Right atrium auricular region (tissue), 2 donors: ENCODE results near the gene NUBPL. TPM values are rescaled to one million over a fixed set of nuclear protein-coding genes. Genes with fewer than 3 reads are reported as not detected.
"Not testable (repeated sequence)": the region's sequence is repeated elsewhere in the genome, so short reads cannot be mapped to it uniquely, and the experiment has no call there.

Experiments
- DNase-seq: peaks from one replicate; pipeline ENCODE4 v3.0.0-alpha.2; 2019; ENCODE audit warnings: low spot score
- H3K27ac ChIP-seq, 2 donors: fragments of 200-600 bp; sonication (generic); 1 replicate in 1 of 2; 2 replicates in 1 of 2; pipeline ENCODE4 v1.5.1; 2016 to 2019
- H3K27me3 ChIP-seq, 2 donors: fragments of 200-600 bp; sonication (generic); one replicate each; pipeline versions ENCODE4 v1.5.1 to v1.6.0; 2017 to 2019
- H3K36me3 ChIP-seq: fragments of 200-600 bp; sonication (generic); one replicate; pipeline ENCODE4 v1.5.1; 2016
- H3K4me1 ChIP-seq, 2 donors: fragments of 200-600 bp; sonication (generic); one replicate each; pipeline versions ENCODE4 v1.5.1 to v1.6.0; 2017 to 2019
- H3K4me3 ChIP-seq, 2 donors: fragments of 200-600 bp; sonication (generic); 1 replicate in 1 of 2; 2 replicates in 1 of 2; pipeline ENCODE4 v1.5.1; 2017 to 2019; ENCODE audit warnings: mild to moderate bottlenecking in 1 of 2, moderate library complexity in 1 of 2
- H3K9me3 ChIP-seq, 2 donors: fragments of 200-600 bp; sonication (generic); one replicate each; pipeline ENCODE4 v1.5.1; 2019
- total RNA-seq, 2 donors: library from RNA; depleted of rRNA; stranded (reverse); fragments of >200 nt; gene quantifications; one replicate each; pipeline ENCODE4 v1.1.0, GENCODE V29; 2016
- TF ChIP-seq, protein P1 (sequence below), 2 donors: fragments of 200-600 bp; sonication (generic); IDR thresholded peaks; one replicate each; pipeline ENCODE4 v1.5.1; 2019; ENCODE audit warnings: antibody characterized with exemption in 2 of 2

The NUBPL gene
- total RNA-seq, 2 donors from 2014 or later = 10.7 to 17.8 TPM

GRCh38 chr14:31781578-31781977 lies 220.4 kb downstream of the NUBPL start:
- no peaks in the 10 kb centered on the region for H3K36me3 ChIP-seq
- H3K9me3 ChIP-seq = peaks cover 0 to 14% of the 10 kb centered on the region in 2 donors
- no peak overlapping the region for H3K27ac ChIP-seq
- no peaks in the 10 kb centered on the region for H3K27me3 ChIP-seq
- TF ChIP-seq, protein P1, sequence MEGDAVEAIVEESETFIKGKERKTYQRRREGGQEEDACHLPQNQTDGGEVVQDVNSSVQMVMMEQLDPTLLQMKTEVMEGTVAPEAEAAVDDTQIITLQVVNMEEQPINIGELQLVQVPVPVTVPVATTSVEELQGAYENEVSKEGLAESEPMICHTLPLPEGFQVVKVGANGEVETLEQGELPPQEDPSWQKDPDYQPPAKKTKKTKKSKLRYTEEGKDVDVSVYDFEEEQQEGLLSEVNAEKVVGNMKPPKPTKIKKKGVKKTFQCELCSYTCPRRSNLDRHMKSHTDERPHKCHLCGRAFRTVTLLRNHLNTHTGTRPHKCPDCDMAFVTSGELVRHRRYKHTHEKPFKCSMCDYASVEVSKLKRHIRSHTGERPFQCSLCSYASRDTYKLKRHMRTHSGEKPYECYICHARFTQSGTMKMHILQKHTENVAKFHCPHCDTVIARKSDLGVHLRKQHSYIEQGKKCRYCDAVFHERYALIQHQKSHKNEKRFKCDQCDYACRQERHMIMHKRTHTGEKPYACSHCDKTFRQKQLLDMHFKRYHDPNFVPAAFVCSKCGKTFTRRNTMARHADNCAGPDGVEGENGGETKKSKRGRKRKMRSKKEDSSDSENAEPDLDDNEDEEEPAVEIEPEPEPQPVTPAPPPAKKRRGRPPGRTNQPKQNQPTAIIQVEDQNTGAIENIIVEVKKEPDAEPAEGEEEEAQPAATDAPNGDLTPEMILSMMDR (IDR thresholded peaks at IDR 0.05) = no peak
- H3K4me3 ChIP-seq = no peak overlapping the region
- H3K4me1 ChIP-seq = no peaks in the 10 kb centered on the region
- DNase-seq = no peak

DNA sequence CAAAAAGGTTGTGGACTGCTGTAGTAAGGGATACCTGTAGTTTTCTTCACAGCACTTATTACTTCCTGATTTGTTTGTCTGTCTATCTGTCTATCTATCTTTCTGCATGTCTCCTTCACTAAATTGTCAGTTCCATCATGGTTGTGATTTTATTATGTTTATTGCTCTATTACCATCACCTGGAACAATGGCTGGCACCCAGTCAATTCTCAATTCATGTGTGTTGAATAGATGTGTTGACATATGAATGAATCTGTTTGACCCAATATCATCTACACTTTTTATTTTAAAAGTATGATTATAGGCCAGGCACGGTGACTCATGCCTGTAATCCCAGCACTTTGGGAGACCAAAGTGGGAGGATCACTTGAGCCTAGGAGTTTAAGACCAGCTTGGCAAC lies 224.4 kb downstream of the NUBPL start:
- Histone ChIP-seq H3K9me3 (peaks cover 0 to 14% of the 10 kb centered on the region in 2 donors), H3K4me3 (no peak overlapping the region), H3K36me3 (no peaks in the 10 kb centered on the region), H3K27ac (no peak overlapping the region), H3K27me3 (no peaks in the 10 kb centered on the region), H3K4me1 (no peaks in the 10 kb centered on the region)
- TF ChIP-seq, protein P1 (IDR thresholded peaks at IDR 0.05) = no peak
- DNase-seq = no peak

- no peaks in the 10 kb centered on the region for H3K9me3 ChIP-seq
- no peak overlapping the region for H3K27ac ChIP-seq
- TF ChIP-seq, protein P1 (IDR thresholded peaks at IDR 0.05) = no peak
- no peaks in the 10 kb centered on the region for H3K27me3 ChIP-seq
- H3K4me3 ChIP-seq = no peak overlapping the region
- no peaks in the 10 kb centered on the region for H3K36me3 ChIP-seq
- DNase-seq = no peak
- H3K4me1 ChIP-seq = no peaks in the 10 kb centered on the region
Measured at GRCh38 chr14:31787377-31787776, 226.2 kb downstream of the NUBPL start.

DNA sequence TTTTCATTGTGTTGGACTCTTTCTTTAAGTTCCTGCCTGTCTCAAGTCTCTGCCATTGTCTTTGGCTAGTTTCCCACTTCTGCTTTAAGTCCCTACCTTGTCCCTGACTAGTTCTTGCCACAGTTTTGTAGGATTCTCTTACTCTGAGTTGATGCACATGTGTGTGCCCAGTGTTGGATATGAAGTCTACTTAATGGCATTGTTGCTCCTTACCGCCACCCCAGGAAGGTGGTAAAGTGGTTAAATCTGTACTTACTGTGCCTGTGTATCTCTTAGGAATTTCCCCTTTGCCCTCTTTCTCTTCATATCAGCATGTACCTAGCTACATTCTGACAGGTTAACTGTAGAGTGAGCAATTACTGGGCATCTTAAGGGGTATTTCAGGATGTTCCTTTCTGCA lies 227.1 kb downstream of the NUBPL start:
- H3K9me3 ChIP-seq = no peaks in the 10 kb centered on the region
- H3K27ac ChIP-seq = no peak overlapping the region
- DNase-seq = no peak
- no peaks in the 10 kb centered on the region for H3K36me3 ChIP-seq
- no peak overlapping the region for H3K4me3 ChIP-seq
- H3K27me3 ChIP-seq = no peaks in the 10 kb centered on the region
- no peaks in the 10 kb centered on the region for H3K4me1 ChIP-seq
- TF ChIP-seq, protein P1 (IDR thresholded peaks at IDR 0.05) = no peak

GRCh38 chr14:31792726-31793125 lies 231.5 kb downstream of the NUBPL start:
- H3K36me3 ChIP-seq = no peaks in the 10 kb centered on the region
- DNase-seq = no peak
- TF ChIP-seq, protein P1 (IDR thresholded peaks at IDR 0.05) = no peak

GRCh38 chr14:31797946-31798345 lies 236.7 kb downstream of the NUBPL start:
- not testable (repeated sequence) for H3K36me3 ChIP-seq, H3K9me3 ChIP-seq, H3K4me1 ChIP-seq, H3K27me3 ChIP-seq, DNase-seq, H3K27ac ChIP-seq, H3K4me3 ChIP-seq

More at GRCh38 chr14:31792726-31793125, 231.5 kb downstream of the NUBPL start:
- no peak overlapping the region for H3K27ac ChIP-seq
- H3K27me3 ChIP-seq = no peaks in the 10 kb centered on the region
- H3K4me3 ChIP-seq = no peak overlapping the region
- H3K4me1 ChIP-seq = no peaks in the 10 kb centered on the region
- no peaks in the 10 kb centered on the region for H3K9me3 ChIP-seq
